ENCODE results near the gene SLC46A1.

Gene SLC46A1

DNA sequence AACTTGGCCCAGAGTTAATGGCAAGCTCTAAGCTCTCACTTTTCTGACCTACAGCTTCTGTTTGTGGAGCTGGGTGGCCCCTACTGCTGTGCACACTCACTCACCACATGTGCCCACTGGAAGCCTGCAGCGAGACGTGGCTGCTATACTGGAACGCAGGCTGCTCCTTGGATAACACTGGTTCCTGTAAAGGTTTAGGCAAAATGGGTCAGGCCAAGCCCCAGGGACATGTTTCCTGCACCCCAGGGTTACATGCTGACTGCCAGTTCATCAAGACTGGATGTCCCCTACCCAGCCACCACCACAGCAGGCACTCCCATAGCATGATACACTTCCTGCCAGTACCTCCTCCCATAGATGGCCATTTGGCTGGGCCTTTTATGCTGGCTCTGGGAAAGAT, 57.0 kb downstream of the SLC46A1 start:
- no peak for DNase-seq

DNA sequence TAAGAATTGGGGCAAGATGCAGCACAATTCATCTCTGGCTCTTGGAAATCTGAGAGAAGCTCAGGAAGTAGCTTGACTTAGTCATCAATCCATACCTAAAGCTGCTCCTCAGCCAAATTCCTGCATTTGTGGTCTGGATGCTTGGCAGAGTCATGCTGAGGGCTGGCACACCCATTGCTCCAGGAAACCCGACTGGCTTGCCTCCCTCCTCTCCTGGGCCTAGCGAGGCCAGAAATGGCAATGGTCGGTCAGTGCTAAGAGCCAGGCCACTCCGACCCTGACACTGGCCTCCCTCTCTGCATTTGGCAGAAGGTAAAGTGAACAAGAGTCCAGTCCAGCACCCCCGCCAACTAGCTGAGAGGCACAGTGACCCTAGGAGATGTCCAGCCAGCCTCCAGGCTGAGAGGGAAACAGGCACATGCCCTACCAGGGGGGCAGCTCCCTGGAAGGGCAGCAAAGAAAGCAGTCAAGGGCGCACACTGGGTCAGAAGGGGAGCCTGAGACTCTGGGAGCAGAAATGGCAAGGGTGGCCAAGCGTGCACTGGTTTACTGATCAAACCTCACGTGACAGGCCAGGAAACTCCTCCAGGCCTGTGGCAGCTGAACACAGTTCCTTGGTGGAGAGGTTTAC, 58.6 kb downstream of the SLC46A1 start:
- DNase-seq = no peak

DNA sequence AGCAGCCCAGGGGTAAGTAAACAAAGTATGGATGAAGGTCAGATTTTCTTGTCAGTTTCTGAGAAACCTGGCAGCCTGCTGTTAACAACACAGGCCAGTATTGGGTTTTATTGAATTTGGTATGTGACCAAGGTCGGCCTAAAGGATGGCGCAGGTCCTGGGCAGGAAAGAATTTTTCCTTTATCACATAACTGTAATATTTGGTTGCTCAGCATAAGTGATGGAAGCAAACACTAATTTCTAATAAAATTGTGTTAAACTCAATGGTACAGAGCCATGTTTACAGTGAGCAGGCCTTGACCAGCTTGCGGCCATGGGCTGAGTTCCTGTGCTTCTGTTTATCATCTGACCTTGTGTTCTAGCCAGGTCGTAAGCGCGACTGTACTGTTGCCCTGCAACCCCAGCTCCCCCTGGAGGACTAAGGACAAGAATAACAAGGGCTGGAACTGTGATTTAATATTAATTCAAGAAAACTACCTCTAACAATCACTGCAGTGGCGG, 59.2 kb downstream of the SLC46A1 start:
- no peak for DNase-seq

DNA sequence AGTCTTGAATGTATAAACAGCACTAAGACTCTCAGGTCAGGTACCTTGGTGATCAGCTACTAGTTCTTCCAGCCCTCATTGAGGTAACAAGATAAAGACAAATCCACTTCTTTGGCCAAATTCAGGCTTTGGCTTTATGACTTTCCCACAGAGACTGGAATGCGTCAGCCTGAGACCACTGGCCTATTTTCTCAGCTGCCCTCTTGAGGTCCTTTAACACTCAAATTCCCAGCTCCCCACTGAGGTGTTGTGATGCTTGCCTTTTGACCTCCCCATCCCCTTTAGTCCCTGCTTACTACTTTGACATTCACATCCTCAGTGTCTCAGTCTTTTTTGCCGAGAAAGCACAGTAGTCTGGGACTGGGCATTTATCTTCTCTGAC, 59.8 kb downstream of the SLC46A1 start:
- no peak for DNase-seq

DNA sequence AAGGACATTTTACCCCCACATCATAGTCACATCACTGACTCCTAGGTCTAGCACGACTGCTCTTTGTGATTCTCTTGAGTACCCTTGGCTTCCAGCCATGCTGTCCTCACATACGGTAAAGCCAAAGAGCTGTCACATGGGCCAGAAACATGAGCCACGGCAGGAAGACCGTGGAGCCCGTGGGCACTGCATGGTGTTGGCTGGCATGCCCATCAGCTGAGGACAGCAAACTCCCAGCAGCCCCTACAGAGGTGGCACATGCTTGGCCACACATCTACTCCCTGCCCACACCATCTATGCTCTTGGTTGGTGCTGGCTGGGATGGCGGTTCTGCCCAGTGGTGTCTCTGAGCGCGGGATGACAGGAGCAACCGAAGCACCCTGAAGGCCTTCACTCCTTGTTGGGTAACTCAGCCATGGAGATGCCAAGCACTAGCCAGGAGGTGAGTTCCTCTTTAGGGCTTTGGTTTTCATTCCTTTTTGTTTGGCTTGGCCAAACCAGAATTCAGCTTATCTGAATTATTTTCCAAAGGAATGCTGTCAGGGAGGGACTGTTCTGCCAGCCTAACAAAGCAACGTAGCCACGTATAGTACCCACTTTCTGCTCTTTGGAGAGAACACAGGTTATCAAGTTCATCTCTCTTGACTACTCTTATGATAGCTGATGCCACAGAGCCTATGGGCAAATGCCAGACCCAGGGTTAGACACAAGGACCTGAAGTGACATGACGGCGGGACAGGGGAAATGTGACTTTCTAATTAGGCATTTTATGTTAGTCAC, 60.4 kb downstream of the SLC46A1 start:
- peak; percentile 68 for DNase-seq
